K562 (cell line): ENCODE data around the gene SLC25A53. TPM values are rescaled to one million over a fixed set of nuclear protein-coding genes. Genes with fewer than 3 reads are reported as not detected.
A peak's percentile ranks its signal among the peaks of the same experiment; 100 is the strongest.

Experiments used
- CBFA2T3 ChIP-seq: fragments of 450-650 bp; IDR thresholded peaks from 2 replicates; pipeline ENCODE4 v1.6.1; 2017
- CHD1 ChIP-seq: fragments of 200-600 bp; sonication (generic); IDR thresholded peaks from one replicate; pipeline ENCODE4 v1.6.1; 2012; ENCODE audit warnings: mild to moderate bottlenecking, moderate library complexity, low read length, inconsistent platforms
- ETV5 ChIP-seq: sonication (generic); formaldehyde crosslinking; IDR thresholded peaks from 2 replicates; pipeline ENCODE4 v1.4.0; 2020; ENCODE audit warnings: low read depth, mild to moderate bottlenecking, missing genetic modification reagents
- EZH2 ChIP-seq: IDR thresholded peaks from 2 replicates; pipeline ENCODE4 v1.6.1; 2012; ENCODE audit warnings: low read depth, mild to moderate bottlenecking, inconsistent platforms, low read length, borderline replicate concordance
- HDAC8 ChIP-seq: fragments of 450-650 bp; IDR thresholded peaks from 2 replicates; pipeline ENCODE4 v1.6.1; 2016; ENCODE audit warnings: mild to moderate bottlenecking, missing genetic modification characterization, moderate library complexity, missing compliant biosample characterization
- HNRNPUL1 ChIP-seq: fragments of 200-400 bp; formaldehyde crosslinking; IDR thresholded peaks from 2 replicates; pipeline ENCODE4 v1.6.1; 2017; ENCODE audit warnings: low read length
- LEF1 ChIP-seq: fragments of 450-650 bp; IDR thresholded peaks from 2 replicates; pipeline ENCODE4 v1.6.1; 2016; ENCODE audit warnings: mild to moderate bottlenecking
- MYC ChIP-seq, 2 experiments: fragments of 250-450 bp in 1 of 2; sonication (Bioruptor Pico) in 1 of 2; IDR thresholded peaks; 2 replicates each; pipeline versions ENCODE4 v1.5.1 to v1.6.1; 2012 to 2021; ENCODE audit warnings: low read depth in 2 of 2, borderline replicate concordance in 1 of 2, improper control_type of control experiment in 1 of 2, low read length in 1 of 2, mild to moderate bottlenecking in 1 of 2, moderate library complexity in 1 of 2
- NRF1 ChIP-seq, 2 experiments: fragments of 450-650 bp; IDR thresholded peaks in 1 of 2; conservative IDR thresholded peaks in 1 of 2; 2 replicates each; pipeline ENCODE4 v1.6.1; 2014; ENCODE audit warnings: mild to moderate bottlenecking in 2 of 2
- RBM15 ChIP-seq: fragments of 200-400 bp; formaldehyde crosslinking; IDR thresholded peaks from 2 replicates; pipeline ENCODE4 v1.6.1; 2018; ENCODE audit warnings: mild to moderate bottlenecking, low read length, moderate library complexity; ENCODE audit not compliant: insufficient read depth
- SPI1 ChIP-seq: IDR thresholded peaks from 2 replicates; pipeline ENCODE4 v1.6.1; 2011; ENCODE audit warnings: low read depth, low read length, control low read depth, borderline replicate concordance
- TRIM25 ChIP-seq: fragments of 450-650 bp; IDR thresholded peaks from 2 replicates; pipeline ENCODE4 v1.7.0; 2016; ENCODE audit warnings: borderline replicate concordance
- XRCC3 ChIP-seq: fragments of 450-650 bp; IDR thresholded peaks from 2 replicates; pipeline ENCODE4 v1.6.1; 2017; ENCODE audit warnings: mild to moderate bottlenecking, moderate library complexity
- ZBTB7A ChIP-seq: IDR thresholded peaks from 2 replicates; pipeline ENCODE4 v1.6.1; 2011; ENCODE audit warnings: low read depth, mild to moderate bottlenecking, low read length, moderate library complexity, borderline replicate concordance; ENCODE audit not compliant: control insufficient read depth
- ZNF57 ChIP-seq: fragments of 450-650 bp; formaldehyde crosslinking; IDR thresholded peaks from 2 replicates; pipeline ENCODE4 v1.4.0; 2020; ENCODE audit warnings: mild to moderate bottlenecking, moderate library complexity
- ZNF699 ChIP-seq: fragments of 250-450 bp; sonication (Bioruptor Pico); IDR thresholded peaks from 2 replicates; pipeline ENCODE4 v1.8.0; 2021; ENCODE audit warnings: mild to moderate bottlenecking, moderate library complexity; ENCODE audit not compliant: insufficient replicate concordance
- ZSCAN32 ChIP-seq: fragments of 450-650 bp; formaldehyde crosslinking; IDR thresholded peaks from 2 replicates; pipeline ENCODE4 v1.4.0; 2020; ENCODE audit warnings: mild to moderate bottlenecking, moderate library complexity
- polyA plus RNA-seq, 8 experiments: library from polyadenylated mRNA; depleted of rRNA in 4 of 8; stranded (reverse) in 5 of 8; unstranded in 3 of 8; fragments of >200 nt; fragmentation: Nextera tagmentation in 2 of 8; fragmentation: Illumina TruSeq in 1 of 8; extraction: Ambion mirVana in 2 of 8; extraction: Trizol in 1 of 8; gene quantifications; 2 replicates each; pipeline versions ENCODE4 v1.2.1 to v1.2.3, GENCODE V29; 2011 to 2014; ENCODE audit warnings: inconsistent platforms in 1 of 8, missing spikeins in 1 of 8
- total RNA-seq, 7 experiments: library from RNA; depleted of rRNA in 6 of 7; stranded (reverse); fragments of >200 nt in 6 of 7; fragmentation: Illumina TruSeq in 2 of 7; extraction: Trizol in 2 of 7; gene quantifications; 2 replicates each; pipeline versions ENCODE4 v1.2.1 to v1.2.3, GENCODE V29; 2011 to 2021; ENCODE audit warnings: low replicate concordance in 1 of 7
- TF ChIP-seq, protein P1 (sequence below): fragments of 250-450 bp; sonication (Bioruptor Pico); IDR thresholded peaks from 2 replicates; pipeline ENCODE4 v1.5.1; 2021; ENCODE audit warnings: mild to moderate bottlenecking
- TF ChIP-seq, protein P2 (sequence below): fragments of 250-450 bp; sonication (Bioruptor Pico); IDR thresholded peaks from 2 replicates; pipeline ENCODE4 v1.4.0; 2020; ENCODE audit warnings: mild to moderate bottlenecking, moderate library complexity

SLC25A53 gene
- total and polyA plus RNA-seq, 9 of the 15 experiments (the other 6 are each of a cell fraction or from before 2014, with no cell fraction given): 2.4 to 8.6 (median 5.6) TPM

- TF ChIP-seq SPI1 (no peak), XRCC3 (no peak), MYC (IDR thresholded peaks at IDR 0.05; ENCODE audit: low read depth, low read length) (peak; percentile 37), MYC (CRISPR knock-in tag; IDR thresholded peaks at IDR 0.05; ENCODE audit: borderline replicate concordance, low read depth) (no peak), ZNF699 (CRISPR knock-in tag) (no peak), ZBTB7A (no peak), CBFA2T3 (no peak), HDAC8 (tag) (no peak), TRIM25 (no peak), RBM15 (no peak), ETV5 (peak; percentile 93), HNRNPUL1 (no peak), ZNF57 (CRISPR knock-in tag) (no peak), EZH2 (no peak), CHD1 (no peak), ZSCAN32 (CRISPR knock-in tag) (no peak), LEF1 (no peak), NRF1 (conservative IDR thresholded peaks at IDR 0.05 in 1 of 2, IDR thresholded peaks at IDR 0.05 in 1 of 2) (no peak)
- TF ChIP-seq, protein P1, sequence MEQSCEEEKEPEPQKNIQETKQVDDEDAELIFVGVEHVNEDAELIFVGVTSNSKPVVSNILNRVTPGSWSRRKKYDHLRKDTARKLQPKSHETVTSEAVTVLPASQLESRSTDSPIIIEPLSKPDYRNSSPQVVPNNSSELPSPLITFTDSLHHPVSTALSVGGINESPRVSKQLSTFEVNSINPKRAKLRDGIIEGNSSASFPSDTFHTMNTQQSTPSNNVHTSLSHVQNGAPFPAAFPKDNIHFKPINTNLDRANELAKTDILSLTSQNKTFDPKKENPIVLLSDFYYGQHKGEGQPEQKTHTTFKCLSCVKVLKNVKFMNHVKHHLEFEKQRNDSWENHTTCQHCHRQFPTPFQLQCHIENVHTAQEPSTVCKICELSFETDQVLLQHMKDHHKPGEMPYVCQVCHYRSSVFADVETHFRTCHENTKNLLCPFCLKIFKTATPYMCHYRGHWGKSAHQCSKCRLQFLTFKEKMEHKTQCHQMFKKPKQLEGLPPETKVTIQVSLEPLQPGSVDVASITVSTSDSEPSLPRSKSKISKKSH (CRISPR knock-in tag): no peak
- TF ChIP-seq, protein P2, sequence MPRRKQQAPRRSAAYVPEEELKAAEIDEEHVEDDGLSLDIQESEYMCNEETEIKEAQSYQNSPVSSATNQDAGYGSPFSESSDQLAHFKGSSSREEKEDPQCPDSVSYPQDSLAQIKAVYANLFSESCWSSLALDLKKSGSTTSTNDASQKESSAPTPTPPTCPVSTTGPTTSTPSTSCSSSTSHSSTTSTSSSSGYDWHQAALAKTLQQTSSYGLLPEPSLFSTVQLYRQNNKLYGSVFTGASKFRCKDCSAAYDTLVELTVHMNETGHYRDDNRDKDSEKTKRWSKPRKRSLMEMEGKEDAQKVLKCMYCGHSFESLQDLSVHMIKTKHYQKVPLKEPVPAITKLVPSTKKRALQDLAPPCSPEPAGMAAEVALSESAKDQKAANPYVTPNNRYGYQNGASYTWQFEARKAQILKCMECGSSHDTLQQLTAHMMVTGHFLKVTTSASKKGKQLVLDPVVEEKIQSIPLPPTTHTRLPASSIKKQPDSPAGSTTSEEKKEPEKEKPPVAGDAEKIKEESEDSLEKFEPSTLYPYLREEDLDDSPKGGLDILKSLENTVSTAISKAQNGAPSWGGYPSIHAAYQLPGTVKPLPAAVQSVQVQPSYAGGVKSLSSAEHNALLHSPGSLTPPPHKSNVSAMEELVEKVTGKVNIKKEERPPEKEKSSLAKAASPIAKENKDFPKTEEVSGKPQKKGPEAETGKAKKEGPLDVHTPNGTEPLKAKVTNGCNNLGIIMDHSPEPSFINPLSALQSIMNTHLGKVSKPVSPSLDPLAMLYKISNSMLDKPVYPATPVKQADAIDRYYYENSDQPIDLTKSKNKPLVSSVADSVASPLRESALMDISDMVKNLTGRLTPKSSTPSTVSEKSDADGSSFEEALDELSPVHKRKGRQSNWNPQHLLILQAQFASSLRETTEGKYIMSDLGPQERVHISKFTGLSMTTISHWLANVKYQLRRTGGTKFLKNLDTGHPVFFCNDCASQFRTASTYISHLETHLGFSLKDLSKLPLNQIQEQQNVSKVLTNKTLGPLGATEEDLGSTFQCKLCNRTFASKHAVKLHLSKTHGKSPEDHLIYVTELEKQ: no peak
Observed at GRCh38 chrX:104156630-104157529, at the start of gene SLC25A53 (continued).
